GM12878 (cell line): Measurements from ENCODE around the gene ZNF106. TPM values are rescaled to one million over a fixed set of nuclear protein-coding genes. Genes with fewer than 3 reads are reported as not detected.

Experiments
- ATAC-seq: fragments of 200-7000 bp; cut with Tn5 transposase; 3 replicates; pipeline ENCODE4 v1.9.1; 2020; ENCODE audit warnings: mild to moderate bottlenecking, moderate library complexity
- BruUV-seq: library from RNA; stranded (reverse); fragments of 400-500 nt; replicated peaks from 2 replicates; lab custom pipeline; 2021; lab: Mats Ljungman, UMichigan
- CTCF ChIA-PET: fragments of 300-600 bp; sonication (Branson Sonifier 250); formaldehyde crosslinking; extraction: SDS; loops from one replicate; lab custom pipeline; 2021; ENCODE audit warnings: inconsistent platforms; lab: Yijun Ruan, JAX
- POLR2A ChIA-PET: fragments of 350-600 bp; formaldehyde crosslinking; extraction: SDS; loops from one replicate; lab custom pipeline; 2021; ENCODE audit warnings: inconsistent platforms; lab: Charles Lee
- RAD21 ChIA-PET: fragments of 300-600 bp; sonication (Branson Sonifier 250); formaldehyde crosslinking; loops from one replicate; lab custom pipeline; 2023; ENCODE audit warnings: antibody characterized with exemption; ENCODE audit not compliant: unreplicated experiment; lab: Charles Lee
- SMC1A ChIA-PET: fragments of 300-600 bp; sonication (Branson Sonifier 250); formaldehyde crosslinking; loops from one replicate; lab custom pipeline; 2023; ENCODE audit not compliant: unreplicated experiment, uncharacterized antibody; lab: Charles Lee
- DNase-seq: peaks from one replicate; pipeline ENCODE4 v3.0.0-alpha.2; 2011; ENCODE audit warnings: low read depth, low spot score
- FAIRE-seq: peaks from 3 replicates; lab custom pipeline; 2011; peaks lifted over from hg19 to GRCh38; lab: Jason Lieb, UNC
- H2AFZ ChIP-seq: 2 replicates; pipeline ENCODE4 v1.6.0; 2011; ENCODE audit warnings: low read depth, low read length, control low read depth; ENCODE audit not compliant: control insufficient read depth
- H3K27ac ChIP-seq: 2 replicates; pipeline ENCODE4 v1.5.1; 2011; ENCODE audit warnings: control low read depth; ENCODE audit not compliant: control insufficient read depth, insufficient read depth
- H3K27me3 ChIP-seq, 2 experiments: replicated peaks in 1 of 2; 2 replicates each; pipeline versions ENCODE4 v1.6.0 to v1.6.1; 2011; ENCODE audit warnings: low read length in 1 of 2; ENCODE audit not compliant: control insufficient read depth in 2 of 2, insufficient read depth in 2 of 2
- H3K36me3 ChIP-seq, 2 experiments: 2 replicates each; pipeline ENCODE4 v1.5.1; 2011; ENCODE audit warnings: low read length in 1 of 2; ENCODE audit not compliant: control insufficient read depth in 2 of 2, insufficient read depth in 2 of 2
- H3K4me1 ChIP-seq: 2 replicates; pipeline ENCODE4 v1.6.1; 2011; ENCODE audit warnings: mild to moderate bottlenecking, low read length, moderate library complexity, mixed read lengths; ENCODE audit not compliant: control insufficient read depth, insufficient read depth
- H3K4me2 ChIP-seq: 2 replicates; pipeline ENCODE4 v1.6.0; 2011; ENCODE audit warnings: control low read depth; ENCODE audit not compliant: control insufficient read depth, insufficient read depth
- H3K4me3 ChIP-seq: fragments of 200-600 bp; sonication (generic); 2 replicates; pipeline ENCODE4 v1.5.1; 2016
- H3K79me2 ChIP-seq: 2 replicates; pipeline ENCODE4 v1.6.0; 2011; ENCODE audit warnings: low read length; ENCODE audit not compliant: control insufficient read depth, insufficient read depth
- H3K9ac ChIP-seq: 2 replicates; pipeline ENCODE4 v1.8.0; 2011; ENCODE audit warnings: low read length, control low read depth, mixed read lengths; ENCODE audit not compliant: control insufficient read depth, insufficient read depth
- H3K9me3 ChIP-seq: replicated peaks from 3 replicates; pipeline ENCODE4 v1.5.1; 2011; ENCODE audit warnings: mild to moderate bottlenecking, low read length; ENCODE audit not compliant: control insufficient read depth, insufficient read depth
- H4K20me1 ChIP-seq: 2 replicates; pipeline ENCODE4 v1.6.0; 2011; ENCODE audit not compliant: control insufficient read depth, insufficient read depth
- ASH2L ChIP-seq: fragments of 300-600, 200-600 bp; sonication (generic); IDR thresholded peaks from 2 replicates; pipeline ENCODE4 v1.6.1; 2017; ENCODE audit warnings: low read depth, mild to moderate bottlenecking, borderline replicate concordance
- CHD2 ChIP-seq: IDR thresholded peaks from 2 replicates; pipeline ENCODE4 v1.6.1; 2011; ENCODE audit warnings: low read depth, low read length, improper control_type of control experiment, borderline replicate concordance
- CHD4 ChIP-seq: fragments of 200-600 bp; sonication (generic); IDR thresholded peaks from 2 replicates; pipeline ENCODE4 v1.6.1; 2016; ENCODE audit warnings: mild to moderate bottlenecking
- HDGF ChIP-seq: fragments of 450-650 bp; IDR thresholded peaks from 2 replicates; pipeline ENCODE4 v1.6.1; 2016; ENCODE audit warnings: antibody characterized with exemption
- IRF5 ChIP-seq: fragments of 450-650 bp; IDR thresholded peaks from 2 replicates; pipeline ENCODE4 v1.6.1; 2017; ENCODE audit warnings: borderline replicate concordance
- LARP7 ChIP-seq: fragments of 450-650 bp; IDR thresholded peaks from 2 replicates; pipeline ENCODE4 v1.6.1; 2017; ENCODE audit warnings: mild to moderate bottlenecking
- MYC ChIP-seq: IDR thresholded peaks from 2 replicates; pipeline ENCODE4 v1.6.1; 2011; ENCODE audit warnings: mild to moderate bottlenecking, low read length, moderate library complexity, inconsistent platforms; ENCODE audit not compliant: insufficient read depth, insufficient replicate concordance, insufficient read length, severe bottlenecking
- NFIC ChIP-seq: IDR thresholded peaks from 2 replicates; pipeline ENCODE4 v1.6.1; 2012; ENCODE audit warnings: low read depth, mild to moderate bottlenecking, inconsistent platforms, low read length, moderate library complexity
- NFXL1 ChIP-seq: fragments of 450-650 bp; IDR thresholded peaks from 2 replicates; pipeline ENCODE4 v1.6.1; 2017; ENCODE audit warnings: antibody characterized with exemption, mild to moderate bottlenecking, borderline replicate concordance
- PAX8 ChIP-seq: fragments of 450-650 bp; IDR thresholded peaks from 2 replicates; pipeline ENCODE4 v1.6.1; 2017; ENCODE audit warnings: mild to moderate bottlenecking, moderate library complexity
- RAD21 ChIP-seq: IDR thresholded peaks from 2 replicates; pipeline ENCODE4 v1.6.1; 2011; ENCODE audit warnings: mild to moderate bottlenecking, low read depth, low read length, moderate library complexity; ENCODE audit not compliant: insufficient read depth
- SUPT20H ChIP-seq: IDR thresholded peaks from 2 replicates; pipeline ENCODE4 v1.6.1; 2011; ENCODE audit warnings: low read depth, mild to moderate bottlenecking, low read length, moderate library complexity, borderline replicate concordance; ENCODE audit not compliant: control insufficient read depth
- SUZ12 ChIP-seq: fragments of 200-600 bp; sonication (generic); IDR thresholded peaks from one replicate; pipeline ENCODE4 v1.6.1; 2018; ENCODE audit warnings: antibody characterized with exemption, mild to moderate bottlenecking; ENCODE audit not compliant: unreplicated experiment
- TAF1 ChIP-seq: IDR thresholded peaks from 2 replicates; pipeline ENCODE4 v1.6.1; 2011; ENCODE audit warnings: mild to moderate bottlenecking, low read depth, low read length, borderline replicate concordance
- TARDBP ChIP-seq: IDR thresholded peaks from 2 replicates; pipeline ENCODE4 v1.6.1; 2016; ENCODE audit warnings: borderline replicate concordance
- USF1 ChIP-seq: IDR thresholded peaks from 2 replicates; pipeline ENCODE4 v1.6.1; 2011; ENCODE audit warnings: borderline replicate concordance, low read depth, mild to moderate bottlenecking, moderate library complexity, mixed read lengths, low read length; ENCODE audit not compliant: insufficient read depth; ENCODE audit errors: extremely low read length
- ZBTB33 ChIP-seq: fragments of 450-650 bp; IDR thresholded peaks from 2 replicates; pipeline ENCODE4 v1.6.1; 2017; ENCODE audit warnings: mild to moderate bottlenecking
- ZNF274 ChIP-seq: IDR thresholded peaks from one replicate; pipeline ENCODE4 v1.8.0; 2011; ENCODE audit not compliant: insufficient read length, insufficient read depth
- WGBS: methylation state at CpG from one replicate; pipeline ENCODE4 v1.1.6; 2016; ENCODE audit warnings: low lambda C conversion rate; ENCODE audit not compliant: insufficient replicate concordance, insufficient coverage; ENCODE audit errors: missing lambda C conversion rate; 5-methylcytosine and 5-hydroxymethylcytosine counted together
- in situ Hi-C: fragments of 300-500 bp; cut with MboI; formaldehyde crosslinking; loops from 9 replicates; pipeline ENCODE4 v1.14.3; 2018; ENCODE audit warnings: mixed read lengths
- intact Hi-C: fragments of 100-400 bp; cut with micrococcal nuclease; formaldehyde crosslinking; loops from one replicate; pipeline ENCODE4 v1.14.2; 2022; ENCODE audit not compliant: unreplicated experiment
- polyA plus RNA-seq, 11 experiments: library from polyadenylated mRNA; depleted of rRNA in 4 of 11; unstranded in 6 of 11; stranded (reverse) in 5 of 11; fragments of >200 nt; fragmentation: Nextera tagmentation in 4 of 11; fragmentation: Illumina TruSeq in 1 of 11; extraction: Ambion mirVana in 4 of 11; extraction: Trizol in 1 of 11; gene quantifications; 1 replicate in 1 of 11; 2 replicates in 10 of 11; pipeline versions ENCODE4 v1.2.1 to v1.2.3, GENCODE V29; 2011 to 2016; ENCODE audit warnings: inconsistent platforms in 2 of 11, missing spikeins in 2 of 11, low read depth in 1 of 11
- total RNA-seq, 4 experiments: library from RNA; depleted of rRNA in 3 of 4; stranded (reverse); fragments of >200 nt in 3 of 4; fragmentation: Illumina TruSeq in 1 of 4; extraction: Trizol in 1 of 4; gene quantifications; 2 replicates each; pipeline versions ENCODE4 v1.2.1 to v1.2.3, GENCODE V29; 2013 to 2021

ZNF106 gene
- total and polyA plus RNA-seq, 10 of the 15 experiments (the other 5 are each of a cell fraction or from before 2014, with no cell fraction given), result 10.7 to 45.3 (median 32.5) TPM

- no peak for TF ChIP-seq ZBTB33
- TF ChIP-seq ZNF274, result no peak
- TF ChIP-seq CHD2, result no peak
- no peak for TF ChIP-seq USF1
- TF ChIP-seq PAX8, result no peak
- no peak for TF ChIP-seq TAF1
- no peak for TF ChIP-seq IRF5
- no peak for TF ChIP-seq CHD4
These were observed 122.8 kb downstream of the ZNF106 start (continued) for GRCh38 chr15:42368096-42368495.

- ATAC-seq (no peak), DNase-seq (no peak), FAIRE-seq (no peak)
- intact Hi-C loops (no loop called here), in situ Hi-C loops (no loop called here)
- H2AFZ ChIP-seq, result no peak overlapping the region
- no peak overlapping the region for H3K9ac ChIP-seq
- no peaks in the 10 kb centered on the region for H3K36me3 ChIP-seq
- no peaks in the 10 kb centered on the region for H3K27me3 ChIP-seq
- ChIA-PET SMC1A (interaction anchor here (0.7 to 1.1 kb wide), 3 partner anchors 18 to 178 kb away, joined by 3 to 4 read pairs (median 3); no protein-coding TSS in a partner anchor), RAD21 (no interaction called here), POLR2A (no interaction called here), CTCF (interaction anchor here (2.0 kb wide), 1 partner anchor 18 kb away, joined by 9 read pairs; no protein-coding TSS in a partner anchor)
- H3K4me3 ChIP-seq, result no peak overlapping the region
- H3K27ac ChIP-seq, result no peak overlapping the region
- 77% methylated on average over 5 of the region's 5 CpGs for WGBS
- no peaks in the 10 kb centered on the region for H3K79me2 ChIP-seq
- no TSS peak for BruUV-seq
- no peak overlapping the region for H3K4me2 ChIP-seq
- H3K4me1 ChIP-seq, result no peaks in the 10 kb centered on the region
- no peaks in the 10 kb centered on the region for H4K20me1 ChIP-seq
- H3K9me3 ChIP-seq, result no peaks in the 10 kb centered on the region
- TF ChIP-seq RAD21 (no peak), LARP7 (no peak), TARDBP (no peak), SUPT20H (no peak), NFXL1 (no peak), HDGF (no peak), ASH2L (no peak), MYC (no peak), NFIC (no peak), SUZ12 (no peak)
These were observed 123.9 kb downstream of the ZNF106 start for GRCh38 chr15:42367041-42367440.
